GM19455 (cell line): Measurements from ENCODE around the gene OR5A1.

Source experiments
- ATAC-seq: cut with Tn5 transposase; IDR thresholded peaks from one replicate; pipeline ENCODE4 v1.9.1; 2021; ENCODE audit not compliant: unreplicated experiment

Gene OR5A1

GRCh38 chr11:59475176-59475575, 38.9 kb downstream of the OR5A1 start:
- ATAC-seq, result no peak

- no peak for ATAC-seq
These were observed 43.6 kb downstream of the OR5A1 start for GRCh38 chr11:59479906-59480305.

GRCh38 chr11:59480359-59480758, 44.1 kb downstream of the OR5A1 start:
- ATAC-seq, result no peak
